ENCODE measurements around the gene DPYSL5. TPM values are rescaled to one million over a fixed set of nuclear protein-coding genes. Genes with fewer than 3 reads are reported as not detected.

DPYSL5 gene
- total and polyA plus RNA-seq, 2 experiments from 2014 or later = 0.21 to 0.63 TPM

- no peaks in the 10 kb centered on the region for H3K36me3 ChIP-seq (replicated peaks; ENCODE audit: insufficient read depth, low read depth)
- no peaks in the 10 kb centered on the region for H4K20me1 ChIP-seq (ENCODE audit: insufficient read depth, poor library complexity, severe bottlenecking)
- H3K79me2 ChIP-seq = no peaks in the 10 kb centered on the region
- H2AFZ ChIP-seq = no peak overlapping the region
- TF ChIP-seq EZH2 (IDR thresholded peaks at IDR 0.05; ENCODE audit: borderline replicate concordance) = no peak
- TF ChIP-seq EZH2phosphoT487 (IDR thresholded peaks at IDR 0.05; ENCODE audit: low read depth, severe bottlenecking, unreplicated experiment) = no peak
- no peak for TF ChIP-seq CTCF (IDR thresholded peaks at IDR 0.05; ENCODE audit: poor library complexity)
- WGBS (ENCODE audit: low lambda C conversion rate, missing lambda C conversion rate) = 38% methylated on average over 3 of the region's 3 CpGs
- no peaks in the 10 kb centered on the region for H3K9me3 ChIP-seq (ENCODE audit: low read depth)
- no peaks in the 10 kb centered on the region for H3K4me1 ChIP-seq (ENCODE audit: insufficient read depth)
- DNase-seq (ENCODE audit: low spot score) = no peak
- H3K4me2 ChIP-seq = no peak overlapping the region
- no peak overlapping the region for H3K4me3 ChIP-seq
- H3K9me2 ChIP-seq (replicated peaks; ENCODE audit: insufficient read depth) = no peaks in the 10 kb centered on the region
- H3K27me3 ChIP-seq = peaks cover 4% of the 10 kb centered on the region
- H3K27ac ChIP-seq = peak overlapping the region; percentile 47
These were observed 116.7 kb downstream of the DPYSL5 start for GRCh38 chr2:26964446-26965130.

DNA sequence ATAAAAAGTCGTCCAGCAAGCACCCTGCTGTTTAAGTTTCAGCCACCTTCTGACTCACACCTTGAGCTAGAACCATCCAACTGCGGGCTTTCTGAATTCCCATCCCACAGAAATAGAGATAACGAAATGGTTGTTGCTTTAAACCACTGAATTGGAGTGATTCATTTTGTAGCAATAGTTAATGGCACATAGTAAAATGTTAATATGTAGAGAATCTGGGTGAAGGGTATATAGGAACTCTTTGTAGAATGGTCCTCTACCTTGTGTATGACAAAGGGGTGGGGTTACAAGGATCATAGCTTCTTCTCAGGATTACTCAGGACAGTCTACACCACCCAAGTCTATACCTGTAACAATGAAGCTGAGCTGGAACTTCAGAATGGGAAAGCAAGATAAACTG lies 120.1 kb downstream of the DPYSL5 start:
- H3K36me3 ChIP-seq (replicated peaks; ENCODE audit: insufficient read depth, low read depth) = no peaks in the 10 kb centered on the region
- DNase-seq (ENCODE audit: low spot score) = peak; percentile 45

GRCh38 chr2:26969077-26969844 lies 121.3 kb downstream of the DPYSL5 start:
- Histone ChIP-seq H3K9me2 (replicated peaks; ENCODE audit: insufficient read depth) (no peaks in the 10 kb centered on the region), H2AFZ (no peak overlapping the region), H3K27ac (peak overlapping the region; percentile 64), H3K27me3 (no peaks in the 10 kb centered on the region), H4K20me1 (ENCODE audit: insufficient read depth, poor library complexity, severe bottlenecking) (no peaks in the 10 kb centered on the region), H3K36me3 (replicated peaks; ENCODE audit: insufficient read depth, low read depth) (no peaks in the 10 kb centered on the region), H3K79me2 (peaks cover 14% of the 10 kb centered on the region), H3K4me3 (no peak overlapping the region), H3K4me2 (no peak overlapping the region), H3K9me3 (ENCODE audit: low read depth) (no peaks in the 10 kb centered on the region), H3K4me1 (ENCODE audit: insufficient read depth) (no peaks in the 10 kb centered on the region)
- no peak for DNase-seq (ENCODE audit: low spot score)
- WGBS (ENCODE audit: low lambda C conversion rate, missing lambda C conversion rate) = 86% methylated on average over 10 of the region's 10 CpGs
- TF ChIP-seq EZH2phosphoT487 (IDR thresholded peaks at IDR 0.05; ENCODE audit: low read depth, severe bottlenecking, unreplicated experiment) = no peak
- no peak for TF ChIP-seq EZH2 (IDR thresholded peaks at IDR 0.05; ENCODE audit: borderline replicate concordance)
- TF ChIP-seq CTCF (IDR thresholded peaks at IDR 0.05; ENCODE audit: poor library complexity) = no peak

More for the DNA sequence above, 120.1 kb downstream of the DPYSL5 start:
- H2AFZ ChIP-seq = no peak overlapping the region
- peaks cover 9% of the 10 kb centered on the region for H3K79me2 ChIP-seq
- H3K4me1 ChIP-seq (ENCODE audit: insufficient read depth) = no peaks in the 10 kb centered on the region
- no peaks in the 10 kb centered on the region for H3K9me2 ChIP-seq (replicated peaks; ENCODE audit: insufficient read depth)
- H3K4me2 ChIP-seq = no peak overlapping the region
- H3K27ac ChIP-seq = peak overlapping the region; percentile 64
- no peak for TF ChIP-seq EZH2 (IDR thresholded peaks at IDR 0.05; ENCODE audit: borderline replicate concordance)
- no peak for TF ChIP-seq CTCF (IDR thresholded peaks at IDR 0.05; ENCODE audit: poor library complexity)
- TF ChIP-seq EZH2phosphoT487 (IDR thresholded peaks at IDR 0.05; ENCODE audit: low read depth, severe bottlenecking, unreplicated experiment) = no peak
- 52% methylated on average over 3 of the region's 3 CpGs for WGBS (ENCODE audit: low lambda C conversion rate, missing lambda C conversion rate)
- no peaks in the 10 kb centered on the region for H3K27me3 ChIP-seq
- H4K20me1 ChIP-seq (ENCODE audit: insufficient read depth, poor library complexity, severe bottlenecking) = no peaks in the 10 kb centered on the region
- H3K4me3 ChIP-seq = no peak overlapping the region
- H3K9me3 ChIP-seq (ENCODE audit: low read depth) = no peaks in the 10 kb centered on the region
